Mucosa of gallbladder (tissue), 1 donor: ENCODE data around the gene SAXO1. TPM values are rescaled to one million over a fixed set of nuclear protein-coding genes. Genes with fewer than 3 reads are reported as not detected.

ENCODE experiments used
- DNase-seq: peaks from one replicate; pipeline ENCODE4 v3.0.0-alpha.2; 2020; ENCODE audit warnings: low spot score
- total RNA-seq: library from RNA; stranded (reverse); gene quantifications from one replicate; pipeline ENCODE4 v1.2.1, GENCODE V29; 2021
- donor health status: DM: no; HTN: no; CAD: no.

Gene SAXO1
- total RNA-seq, 1 donor from 2014 or later: 0.03 TPM

GRCh38 chr9:18877984-18878383 lies 155.0 kb downstream of the SAXO1 start:
- DNase-seq: no peak

Other genes starting within 250 kb of the SAXO1 start
- 75.8 TPM for gene RRAGA, start 16.2 kb upstream of the SAXO1 start, total RNA-seq
- 7.3 TPM for gene HAUS6, start 69.7 kb upstream of the SAXO1 start, total RNA-seq
- gene PLIN2, start 94.3 kb upstream of the SAXO1 start, total RNA-seq: 82.2 TPM
- 55.6 TPM for gene DENND4C, start 197.5 kb upstream of the SAXO1 start, total RNA-seq